H1 (cell line): ENCODE results near the gene FHIT. TPM values are rescaled to one million over a fixed set of nuclear protein-coding genes. Genes with fewer than 3 reads are reported as not detected.

Experiments used
- CTCF ChIA-PET: fragments of 300-600 bp; sonication (Branson Sonifier 250); formaldehyde crosslinking; loops from one replicate; lab custom pipeline; 2021; ENCODE audit not compliant: partially characterized antibody; lab: Charles Lee
- POLR2A ChIA-PET: fragments of 300-600 bp; sonication (Branson Sonifier 250); formaldehyde crosslinking; loops from one replicate; lab custom pipeline; 2021; ENCODE audit warnings: inconsistent platforms; ENCODE audit not compliant: partially characterized antibody; lab: Charles Lee
- DNase-seq, 2 experiments: peaks; one replicate each; pipeline versions ENCODE4 v3.0.0 to v3.0.0-alpha.2; 2010 to 2022; ENCODE audit warnings: low spot score in 2 of 2, low read depth in 1 of 2, mixed read lengths in 1 of 2
- FAIRE-seq: peaks from 2 replicates; lab custom pipeline; 2011; peaks lifted over from hg19 to GRCh38; lab: Jason Lieb, UNC
- H2AFZ ChIP-seq: 2 replicates; pipeline ENCODE4 v1.8.1; 2012; ENCODE audit warnings: low read length, inconsistent platforms
- H2AK5ac ChIP-seq: 2 replicates; pipeline ENCODE4 v1.6.1; 2013; ENCODE audit warnings: low read depth, low read length
- H2BK120ac ChIP-seq: replicated peaks from 2 replicates; pipeline ENCODE3; 2013; ENCODE audit warnings: low read depth, low read length, inconsistent platforms
- H2BK12ac ChIP-seq: 2 replicates; pipeline ENCODE4 v1.6.1; 2013; ENCODE audit warnings: low read depth, low read length
- H2BK15ac ChIP-seq: 2 replicates; pipeline ENCODE4 v1.6.1; 2013; ENCODE audit warnings: low read length
- H2BK20ac ChIP-seq: 2 replicates; pipeline ENCODE4 v1.6.1; 2013; ENCODE audit warnings: low read length
- H2BK5ac ChIP-seq: 2 replicates; pipeline ENCODE4 v1.6.1; 2013; ENCODE audit warnings: low read depth, low read length
- H3K14ac ChIP-seq: 2 replicates; pipeline ENCODE4 v1.6.1; 2013; ENCODE audit warnings: inconsistent platforms; ENCODE audit not compliant: insufficient read length
- H3K18ac ChIP-seq: 2 replicates; pipeline ENCODE4 v1.6.1; 2013; ENCODE audit warnings: low read length; ENCODE audit errors: extremely low read depth
- H3K23ac ChIP-seq: 2 replicates; pipeline ENCODE4 v1.6.1; 2013; ENCODE audit warnings: inconsistent platforms; ENCODE audit not compliant: insufficient read length
- H3K23me2 ChIP-seq: 2 replicates; pipeline ENCODE4 v1.6.1; 2013; ENCODE audit warnings: low read depth, low read length
- H3K27ac ChIP-seq: 2 replicates; pipeline ENCODE4 v1.6.1; 2011; ENCODE audit warnings: low read depth, low read length, inconsistent platforms
- H3K27me3 ChIP-seq, 4 experiments: replicated peaks in 1 of 4; 1 replicate in 1 of 4; 2 replicates in 3 of 4; pipeline versions ENCODE4 v1.6.1 to v1.8.1; 2011 to 2013; ENCODE audit warnings: low read length in 3 of 4, mild to moderate bottlenecking in 3 of 4, inconsistent platforms in 2 of 4, mixed read lengths in 2 of 4, moderate library complexity in 1 of 4; ENCODE audit not compliant: control insufficient read depth in 3 of 4, insufficient read depth in 3 of 4; ENCODE audit errors: extremely low read depth in 1 of 4
- H3K36me3 ChIP-seq, 4 experiments: 2 replicates each; pipeline versions ENCODE4 v1.6.1 to v1.8.1; 2011 to 2013; ENCODE audit warnings: mild to moderate bottlenecking in 4 of 4, low read length in 3 of 4, moderate library complexity in 2 of 4, control low read depth in 1 of 4, inconsistent platforms in 1 of 4; ENCODE audit not compliant: insufficient read depth in 4 of 4, control insufficient read depth in 2 of 4
- H3K4ac ChIP-seq: replicated peaks from 2 replicates; pipeline ENCODE3; 2013; ENCODE audit warnings: low read length, low read depth, mixed read lengths, inconsistent platforms; ENCODE audit not compliant: insufficient read length
- H3K4me1 ChIP-seq, 4 experiments: replicated peaks in 1 of 4; 1 replicate in 1 of 4; 2 replicates in 3 of 4; pipeline versions ENCODE4 v1.6.1 to v1.8.1; 2011 to 2013; ENCODE audit warnings: low read length in 3 of 4, inconsistent platforms in 2 of 4, mixed read lengths in 1 of 4; ENCODE audit not compliant: insufficient read depth in 4 of 4, control insufficient read depth in 3 of 4
- H3K4me2 ChIP-seq, 2 experiments: 2 replicates each; pipeline versions ENCODE4 v1.6.1 to v1.8.1; 2011 to 2013; ENCODE audit warnings: low read depth in 2 of 2, low read length in 2 of 2, control low read depth in 1 of 2, inconsistent platforms in 1 of 2, mild to moderate bottlenecking in 1 of 2; ENCODE audit not compliant: insufficient read depth in 1 of 2
- H3K4me3 ChIP-seq, 4 experiments: fragments of 200-600, 300-600 bp in 1 of 4; sonication (generic), shearing (Covaris generic), sonication (Bioruptor Twin) in 1 of 4; 2 replicates each; pipeline versions ENCODE4 v1.5.1 to v1.8.1; 2011 to 2016; ENCODE audit warnings: low read length in 4 of 4, low read depth in 3 of 4, control low read depth in 2 of 4, inconsistent platforms in 2 of 4, mild to moderate bottlenecking in 2 of 4, mixed read lengths in 1 of 4, moderate library complexity in 1 of 4; ENCODE audit not compliant: insufficient read depth in 2 of 4; ENCODE audit errors: extremely low read depth in 1 of 4
- H3K56ac ChIP-seq: replicated peaks from 2 replicates; pipeline ENCODE3; 2013; ENCODE audit warnings: low read depth, mild to moderate bottlenecking, mixed read lengths, low read length, inconsistent platforms; ENCODE audit not compliant: insufficient read length
- H3K79me1 ChIP-seq: 2 replicates; pipeline ENCODE4 v1.6.1; 2013; ENCODE audit warnings: low read depth, low read length, control low read depth
- H3K79me2 ChIP-seq, 2 experiments: 2 replicates each; pipeline versions ENCODE4 v1.6.1 to v1.8.1; 2012 to 2013; ENCODE audit warnings: low read length in 2 of 2, mild to moderate bottlenecking in 2 of 2, inconsistent platforms in 1 of 2; ENCODE audit not compliant: insufficient read depth in 2 of 2, control insufficient read depth in 1 of 2
- H3K9ac ChIP-seq, 4 experiments: replicated peaks in 1 of 4; 1 replicate in 1 of 4; 2 replicates in 3 of 4; pipeline versions ENCODE4 v1.6.1 to v1.8.1; 2011 to 2013; ENCODE audit warnings: low read depth in 3 of 4, low read length in 3 of 4, control low read depth in 2 of 4, mild to moderate bottlenecking in 2 of 4, moderate library complexity in 2 of 4, inconsistent platforms in 1 of 4; ENCODE audit errors: extremely low read depth in 1 of 4
- H3K9me3 ChIP-seq, 2 experiments: 2 replicates each; pipeline versions ENCODE4 v1.6.1 to v1.8.1; 2012 to 2013; ENCODE audit warnings: mild to moderate bottlenecking in 2 of 2, moderate library complexity in 2 of 2, control low read depth in 1 of 2, inconsistent platforms in 1 of 2, low read depth in 1 of 2, low read length in 1 of 2, mixed read lengths in 1 of 2; ENCODE audit not compliant: insufficient read depth in 2 of 2
- H4K20me1 ChIP-seq, 2 experiments: replicated peaks in 1 of 2; 2 replicates each; pipeline versions ENCODE3 to v1.8.1; 2011 to 2013; ENCODE audit warnings: inconsistent platforms in 2 of 2, low read length in 2 of 2, mild to moderate bottlenecking in 1 of 2; ENCODE audit not compliant: insufficient read depth in 2 of 2, control insufficient read depth in 1 of 2
- H4K5ac ChIP-seq: 2 replicates; pipeline ENCODE4 v1.6.1; 2013; ENCODE audit warnings: low read length, low read depth, mixed read lengths, inconsistent platforms; ENCODE audit not compliant: insufficient read length
- H4K8ac ChIP-seq: 2 replicates; pipeline ENCODE4 v1.8.0; 2013; ENCODE audit warnings: mild to moderate bottlenecking, moderate library complexity, low read length, inconsistent platforms; ENCODE audit not compliant: insufficient read depth; ENCODE audit errors: extremely low read depth
- H4K91ac ChIP-seq: replicated peaks from 2 replicates; pipeline ENCODE3; 2013; ENCODE audit warnings: low read length, mixed read lengths, inconsistent platforms; ENCODE audit not compliant: insufficient read length
- BCL11A ChIP-seq, 2 experiments: IDR thresholded peaks; one replicate each; pipeline ENCODE4 v1.6.1; 2011; ENCODE audit warnings: low read depth in 2 of 2, low read length in 2 of 2, mild to moderate bottlenecking in 2 of 2
- CHD1 ChIP-seq: IDR thresholded peaks from 2 replicates; pipeline ENCODE4 v1.6.1; 2012; ENCODE audit warnings: low read depth, low read length, improper control_type of control experiment
- CREB1 ChIP-seq: IDR thresholded peaks from 2 replicates; pipeline ENCODE4 v1.6.1; 2012; ENCODE audit warnings: inconsistent platforms
- KDM1A ChIP-seq: fragments of 200-600, 300-600 bp; sonication (generic); IDR thresholded peaks from 2 replicates; pipeline ENCODE4 v1.7.1; 2016; ENCODE audit warnings: mild to moderate bottlenecking, low read length, borderline replicate concordance
- KDM5A ChIP-seq: fragments of 200-600 bp; IDR thresholded peaks from 2 replicates; pipeline ENCODE4 v1.7.1; 2012; ENCODE audit warnings: mild to moderate bottlenecking, low read length, inconsistent platforms, mixed read lengths
- NANOG ChIP-seq: IDR thresholded peaks from 2 replicates; pipeline ENCODE4 v1.6.1; 2011; ENCODE audit warnings: low read length, low read depth, mild to moderate bottlenecking, inconsistent platforms; ENCODE audit not compliant: insufficient read depth, poor library complexity, severe bottlenecking
- POU5F1 ChIP-seq: IDR thresholded peaks from 2 replicates; pipeline ENCODE4 v1.6.1; 2011; ENCODE audit warnings: low read depth, mild to moderate bottlenecking, low read length, moderate library complexity
- SAP30 ChIP-seq: fragments of 300-600 bp; sonication (generic); IDR thresholded peaks from 2 replicates; pipeline ENCODE4 v1.7.1; 2012; ENCODE audit warnings: low read length, moderate library complexity, mild to moderate bottlenecking, inconsistent platforms; ENCODE audit not compliant: insufficient read depth, insufficient replicate concordance
- SP2 ChIP-seq: IDR thresholded peaks from 2 replicates; pipeline ENCODE4 v1.6.1; 2012; ENCODE audit warnings: mild to moderate bottlenecking, low read length, inconsistent platforms
- SUZ12 ChIP-seq: fragments of 200-600 bp; sonication (generic); IDR thresholded peaks from 2 replicates; pipeline ENCODE4 v1.6.1; 2012; ENCODE audit warnings: mild to moderate bottlenecking, inconsistent platforms, low read length, moderate library complexity, mixed read lengths
- TCF12 ChIP-seq: IDR thresholded peaks from 2 replicates; pipeline ENCODE4 v1.6.1; 2011; ENCODE audit warnings: low read depth, mild to moderate bottlenecking, low read length
- TEAD4 ChIP-seq: IDR thresholded peaks from 2 replicates; pipeline ENCODE4 v1.6.1; 2012; ENCODE audit warnings: low read depth, low read length, inconsistent platforms, mixed read lengths
- WGBS, 2 experiments: shearing (Covaris generic) in 1 of 2; methylation state at CpG; one replicate each; pipeline versions ENCODE4 v1.1.6 to v1.1.7; 2013 to 2015; ENCODE audit warnings: low lambda C conversion rate in 2 of 2, mixed read lengths in 2 of 2, inconsistent platforms in 1 of 2, low coverage in 1 of 2, missing lambda C conversion rate in 1 of 2; ENCODE audit not compliant: insufficient replicate concordance in 2 of 2, insufficient coverage in 1 of 2, insufficient read length in 1 of 2; ENCODE audit errors: extremely low coverage in 1 of 2, missing lambda C conversion rate in 1 of 2; 5-methylcytosine and 5-hydroxymethylcytosine counted together
- polyA plus RNA-seq, 7 experiments: library from polyadenylated mRNA; depleted of rRNA in 3 of 7; stranded (reverse) in 5 of 7; unstranded in 2 of 7; fragments of >200 nt in 5 of 7; fragments of 200-250 nt in 2 of 7; gene quantifications; 1 replicate in 5 of 7; 2 replicates in 1 of 7; 4 replicates in 1 of 7; pipeline versions ENCODE4 v1.2.1 to v1.2.3, GENCODE V29; 2011 to 2013; ENCODE audit warnings: missing spikeins in 2 of 7, mixed read lengths in 2 of 7
- total RNA-seq: library from RNA; stranded (reverse); fragmentation: NEBNext Ultra II Directional; extraction: Animal tissue kit (Norgen Biotek cat#: 25700); gene quantifications from 2 replicates; pipeline ENCODE4 v1.2.1, GENCODE V29; 2021
- TF ChIP-seq, protein P1 (sequence below): IDR thresholded peaks from 2 replicates; pipeline ENCODE4 v1.6.1; 2012; ENCODE audit warnings: inconsistent platforms

FHIT gene
- total and polyA plus RNA-seq, 2 of the 8 experiments (the other 6 are each of a cell fraction or from before 2014, with no cell fraction given), result 1.2 to 3.2 TPM

- H4K5ac ChIP-seq, result no peak overlapping the region
- no peaks in the 10 kb centered on the region for H3K23me2 ChIP-seq
- no peaks in the 10 kb centered on the region for H3K27me3 ChIP-seq
- no peaks in the 10 kb centered on the region for H3K79me1 ChIP-seq
- H4K20me1 ChIP-seq, result no peaks in the 10 kb centered on the region
- H3K79me2 ChIP-seq, result no peaks in the 10 kb centered on the region
- H3K18ac ChIP-seq, result no peak overlapping the region
- H2BK12ac ChIP-seq, result 0 out of 2 replicates have a peak overlapping the region, but pooled peaks have one; percentile 21
- H3K56ac ChIP-seq, result no peak overlapping the region
- ChIA-PET CTCF (interaction anchor here (1.0 kb wide), 1 partner anchor 1205 kb away, joined by 4 read pairs; no protein-coding TSS in a partner anchor), POLR2A (no interaction called here)
- DNase-seq (no peak), FAIRE-seq (no peak)
- no peaks in the 10 kb centered on the region for H3K9me3 ChIP-seq
- no peak overlapping the region for H3K4ac ChIP-seq
- no peak overlapping the region for H2AK5ac ChIP-seq
- H3K14ac ChIP-seq, result no peak overlapping the region
- TF ChIP-seq POU5F1, result no peak
- TF ChIP-seq NANOG, result no peak
- TF ChIP-seq, protein P1, sequence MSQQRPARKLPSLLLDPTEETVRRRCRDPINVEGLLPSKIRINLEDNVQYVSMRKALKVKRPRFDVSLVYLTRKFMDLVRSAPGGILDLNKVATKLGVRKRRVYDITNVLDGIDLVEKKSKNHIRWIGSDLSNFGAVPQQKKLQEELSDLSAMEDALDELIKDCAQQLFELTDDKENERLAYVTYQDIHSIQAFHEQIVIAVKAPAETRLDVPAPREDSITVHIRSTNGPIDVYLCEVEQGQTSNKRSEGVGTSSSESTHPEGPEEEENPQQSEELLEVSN, result no peak
- no peak for TF ChIP-seq CREB1
- no peak for TF ChIP-seq CHD1
- no peak for TF ChIP-seq SP2
- no peak for TF ChIP-seq SUZ12
- no peak for TF ChIP-seq KDM5A
- no peak for TF ChIP-seq SAP30
- TF ChIP-seq BCL11A (IDR thresholded peaks at IDR 0.05; ENCODE audit: low read depth in 2 of 2, low read length in 2 of 2), result no peak
- no peak for TF ChIP-seq TCF12
- no peak for TF ChIP-seq TEAD4
- no peak for TF ChIP-seq KDM1A
- no peak overlapping the region for H2BK5ac ChIP-seq
- no peak overlapping the region for H3K9ac ChIP-seq
- no peak overlapping the region for H3K27ac ChIP-seq
- WGBS, 2 experiments, result 96% methylated on average over 6 of the region's 6 CpGs; no CpG with 5 or more reads in 1 of the 2 experiments
- no peak overlapping the region for H4K8ac ChIP-seq
- H2BK120ac ChIP-seq, result no peak overlapping the region
- no peaks in the 10 kb centered on the region for H3K36me3 ChIP-seq
- H3K23ac ChIP-seq, result no peak overlapping the region
- H2BK15ac ChIP-seq, result no peak overlapping the region
- H3K4me2 ChIP-seq, result no peak overlapping the region
- H2BK20ac ChIP-seq, result no peak overlapping the region
- H3K4me1 ChIP-seq, result peaks cover 0 to 4% (median 0%) of the 10 kb centered on the region in 4 experiments; a peak in 1 of 7 replicates
- H2AFZ ChIP-seq, result 0 out of 2 replicates have a peak overlapping the region, but pooled peaks have one; percentile 41
- no peak overlapping the region for H4K91ac ChIP-seq
- no peak overlapping the region for H3K4me3 ChIP-seq
Measured at GRCh38 chr3:60176614-60177013, 1074.6 kb downstream of the FHIT start.
